ENCODE results near the gene SIM2.

DNA sequence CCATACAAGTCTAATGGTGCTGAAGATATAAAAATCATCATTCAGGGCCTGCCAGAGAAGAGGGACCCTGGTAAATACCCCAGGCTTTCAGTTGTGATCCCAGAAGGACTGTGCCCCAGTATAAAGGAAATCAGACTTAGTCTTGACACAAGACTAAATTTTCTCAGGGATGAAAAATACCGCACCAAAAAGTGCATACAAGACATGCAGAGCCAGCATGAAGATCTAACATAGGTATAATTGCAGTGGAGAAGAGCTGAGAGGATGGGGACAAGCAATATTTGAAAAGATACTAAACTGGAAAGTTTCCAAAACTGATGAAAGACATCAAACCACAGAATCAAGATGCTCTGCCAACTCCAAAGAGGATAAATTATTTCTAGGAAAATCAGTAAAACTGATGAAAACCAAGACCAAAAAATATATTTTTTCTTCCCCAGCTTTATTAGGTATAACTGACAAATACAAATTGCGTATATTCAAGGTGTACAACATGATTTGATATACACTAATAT is 17.7 kb upstream of the SIM2 start:
- TF ChIP-seq EZH2 (IDR thresholded peaks at IDR 0.05; ENCODE audit: borderline replicate concordance, low read depth, low read length, severe bottlenecking): no peak
- TF ChIP-seq, protein P1, sequence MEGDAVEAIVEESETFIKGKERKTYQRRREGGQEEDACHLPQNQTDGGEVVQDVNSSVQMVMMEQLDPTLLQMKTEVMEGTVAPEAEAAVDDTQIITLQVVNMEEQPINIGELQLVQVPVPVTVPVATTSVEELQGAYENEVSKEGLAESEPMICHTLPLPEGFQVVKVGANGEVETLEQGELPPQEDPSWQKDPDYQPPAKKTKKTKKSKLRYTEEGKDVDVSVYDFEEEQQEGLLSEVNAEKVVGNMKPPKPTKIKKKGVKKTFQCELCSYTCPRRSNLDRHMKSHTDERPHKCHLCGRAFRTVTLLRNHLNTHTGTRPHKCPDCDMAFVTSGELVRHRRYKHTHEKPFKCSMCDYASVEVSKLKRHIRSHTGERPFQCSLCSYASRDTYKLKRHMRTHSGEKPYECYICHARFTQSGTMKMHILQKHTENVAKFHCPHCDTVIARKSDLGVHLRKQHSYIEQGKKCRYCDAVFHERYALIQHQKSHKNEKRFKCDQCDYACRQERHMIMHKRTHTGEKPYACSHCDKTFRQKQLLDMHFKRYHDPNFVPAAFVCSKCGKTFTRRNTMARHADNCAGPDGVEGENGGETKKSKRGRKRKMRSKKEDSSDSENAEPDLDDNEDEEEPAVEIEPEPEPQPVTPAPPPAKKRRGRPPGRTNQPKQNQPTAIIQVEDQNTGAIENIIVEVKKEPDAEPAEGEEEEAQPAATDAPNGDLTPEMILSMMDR (IDR thresholded peaks at IDR 0.05; ENCODE audit: borderline replicate concordance, extremely low read depth, low read length, poor library complexity, severe bottlenecking): no peak

Measured in DND-41 (cell line).